IMR-90 (cell line): ENCODE data around the gene CRB1. TPM values are rescaled to one million over a fixed set of nuclear protein-coding genes. Genes with fewer than 3 reads are reported as not detected.

ENCODE experiments used
- ATAC-seq: fragments of 200-7000 bp; cut with Tn5 transposase; 2 replicates; pipeline ENCODE4 v1.9.1; 2020; ENCODE audit warnings: low read depth, mild to moderate bottlenecking, moderate library complexity
- BruUV-seq: library from RNA; stranded (reverse); fragments of 400-500 nt; replicated peaks from 2 replicates; lab custom pipeline; 2021; lab: Mats Ljungman, UMichigan
- CTCF ChIA-PET: fragments of 300-600 bp; formaldehyde crosslinking; extraction: SDS; loops from one replicate; lab custom pipeline; 2021; ENCODE audit warnings: antibody characterized with exemption; lab: Yijun Ruan, JAX
- POLR2A ChIA-PET: fragments of 300-600 bp; sonication (Branson Sonifier 250); formaldehyde crosslinking; loops from one replicate; lab custom pipeline; 2022; ENCODE audit warnings: antibody characterized with exemption; ENCODE audit not compliant: unreplicated experiment; lab: Charles Lee
- DNase-seq: peaks from one replicate; pipeline ENCODE4 v3.0.0; 2013
- H2AFZ ChIP-seq: replicated peaks from 2 replicates; pipeline ENCODE3; 2013; ENCODE audit warnings: low read length, mild to moderate bottlenecking; ENCODE audit not compliant: poor library complexity
- H2AK5ac ChIP-seq: 2 replicates; pipeline ENCODE4 v1.6.1; 2013; ENCODE audit warnings: low read depth, low read length, inconsistent platforms
- H2AK9ac ChIP-seq: replicated peaks from 2 replicates; pipeline ENCODE3; 2013; ENCODE audit warnings: mild to moderate bottlenecking, low read depth, low read length, moderate library complexity; ENCODE audit not compliant: poor library complexity
- H2BK120ac ChIP-seq: 2 replicates; pipeline ENCODE4 v1.6.1; 2013; ENCODE audit warnings: low read depth, low read length, inconsistent platforms
- H2BK15ac ChIP-seq: 3 replicates; pipeline ENCODE4 v1.6.1; 2013; ENCODE audit warnings: low read depth, low read length, inconsistent platforms
- H2BK20ac ChIP-seq: 2 replicates; pipeline ENCODE4 v1.6.1; 2013; ENCODE audit warnings: low read depth, mild to moderate bottlenecking, inconsistent platforms, low read length, moderate library complexity
- H2BK5ac ChIP-seq: 2 replicates; pipeline ENCODE4 v1.6.1; 2013; ENCODE audit warnings: mild to moderate bottlenecking, low read depth, low read length, inconsistent platforms; ENCODE audit not compliant: poor library complexity, severe bottlenecking
- H3K14ac ChIP-seq: replicated peaks from 2 replicates; pipeline ENCODE4 v1.6.1; 2013; ENCODE audit warnings: low read depth, low read length, inconsistent platforms
- H3K18ac ChIP-seq: 2 replicates; pipeline ENCODE4 v1.6.1; 2013; ENCODE audit warnings: low read depth, low read length, control low read depth
- H3K23ac ChIP-seq: 2 replicates; pipeline ENCODE4 v1.6.1; 2013; ENCODE audit warnings: low read depth, low read length, inconsistent platforms
- H3K27ac ChIP-seq: 2 replicates; pipeline ENCODE4 v1.5.1; 2013; ENCODE audit warnings: mild to moderate bottlenecking, control low read depth, low read length; ENCODE audit not compliant: insufficient read depth
- H3K27me3 ChIP-seq: 2 replicates; pipeline ENCODE4 v1.6.1; 2013; ENCODE audit warnings: low read length; ENCODE audit not compliant: control insufficient read depth, insufficient read depth
- H3K36me3 ChIP-seq: 2 replicates; pipeline ENCODE4 v1.6.1; 2013; ENCODE audit warnings: low read length, mixed read lengths; ENCODE audit not compliant: control insufficient read depth, insufficient read depth
- H3K4ac ChIP-seq: 2 replicates; pipeline ENCODE4 v1.6.1; 2013; ENCODE audit warnings: low read depth, low read length, inconsistent platforms
- H3K4me1 ChIP-seq: 2 replicates; pipeline ENCODE4 v1.6.1; 2013; ENCODE audit warnings: low read length, mixed read lengths; ENCODE audit not compliant: control insufficient read depth, insufficient read depth
- H3K4me2 ChIP-seq: 2 replicates; pipeline ENCODE4 v1.6.1; 2013; ENCODE audit warnings: low read depth, mild to moderate bottlenecking, control low read depth, low read length, moderate library complexity
- H3K4me3 ChIP-seq: 2 replicates; pipeline ENCODE4 v1.5.1; 2013; ENCODE audit warnings: low read depth, mild to moderate bottlenecking, control low read depth, low read length, moderate library complexity; ENCODE audit not compliant: insufficient read depth
- H3K56ac ChIP-seq: 2 replicates; pipeline ENCODE4 v1.6.1; 2013; ENCODE audit warnings: low read length, inconsistent platforms; ENCODE audit not compliant: insufficient read depth; ENCODE audit errors: extremely low read depth
- H3K79me1 ChIP-seq, 2 experiments: 2 replicates each; pipeline ENCODE4 v1.6.1; 2013; ENCODE audit warnings: low read length in 2 of 2, inconsistent platforms in 1 of 2, low read depth in 1 of 2
- H3K9ac ChIP-seq: 2 replicates; pipeline ENCODE4 v1.6.1; 2013; ENCODE audit warnings: low read depth, low read length, control low read depth
- H3K9me1 ChIP-seq: 2 replicates; pipeline ENCODE4 v1.6.1; 2013; ENCODE audit warnings: low read length, inconsistent platforms; ENCODE audit not compliant: insufficient read depth
- H3K9me3 ChIP-seq: 2 replicates; pipeline ENCODE4 v1.6.1; 2013; ENCODE audit warnings: low read length; ENCODE audit not compliant: control insufficient read depth, insufficient read depth
- H4K20me1 ChIP-seq: 2 replicates; pipeline ENCODE4 v1.6.1; 2013; ENCODE audit warnings: low read length, inconsistent platforms; ENCODE audit not compliant: insufficient read depth
- H4K5ac ChIP-seq: 2 replicates; pipeline ENCODE4 v1.6.1; 2013; ENCODE audit warnings: mild to moderate bottlenecking, low read depth, low read length, control low read depth
- H4K8ac ChIP-seq, 2 experiments: 2 replicates each; pipeline ENCODE4 v1.6.1; 2013; ENCODE audit warnings: low read depth in 2 of 2, low read length in 2 of 2, control low read depth in 1 of 2, inconsistent platforms in 1 of 2
- H4K91ac ChIP-seq: 2 replicates; pipeline ENCODE4 v1.6.1; 2013; ENCODE audit warnings: low read depth, low read length, inconsistent platforms; ENCODE audit not compliant: insufficient read depth
- MAZ ChIP-seq: IDR thresholded peaks from 2 replicates; pipeline ENCODE4 v1.6.1; 2012; ENCODE audit warnings: low read depth, mild to moderate bottlenecking, low read length, improper control_type of control experiment, moderate library complexity, borderline replicate concordance
- NFE2L2 ChIP-seq: fragments of 150-350 bp; IDR thresholded peaks from 2 replicates; pipeline ENCODE4 v1.6.1; 2016; ENCODE audit warnings: low read depth, mild to moderate bottlenecking, low read length
- POLR2A ChIP-seq: IDR thresholded peaks from 2 replicates; pipeline ENCODE4 v1.6.1; 2012; ENCODE audit warnings: mild to moderate bottlenecking, low read depth, low read length
- RCOR1 ChIP-seq: IDR thresholded peaks from 2 replicates; pipeline ENCODE4 v1.6.1; 2012; ENCODE audit warnings: mild to moderate bottlenecking, low read length, improper control_type of control experiment; ENCODE audit not compliant: insufficient replicate concordance
- WGBS, 2 experiments: methylation state at CpG; one replicate each; pipeline versions ENCODE4 v1.1.5 to v1.1.7; 2013; ENCODE audit warnings: missing lambda C conversion rate in 2 of 2; ENCODE audit not compliant: insufficient read length in 1 of 2; ENCODE audit errors: extremely low coverage in 2 of 2; 5-methylcytosine and 5-hydroxymethylcytosine counted together
- dilution Hi-C: fragments of 300-500 bp; cut with HindIII; formaldehyde crosslinking; loops from one replicate; pipeline ENCODE4 v1.14.3; 2018; ENCODE audit warnings: low sequenced_read_pairs; ENCODE audit not compliant: unreplicated experiment
- in situ Hi-C: fragments of 300-500 bp; cut with MboI; formaldehyde crosslinking; loops from 3 replicates; pipeline ENCODE4 v1.14.3; 2019; ENCODE audit warnings: low sequenced_read_pairs, inconsistent platforms, mixed read lengths
- intact Hi-C: fragments of 100-400 bp; cut with micrococcal nuclease; formaldehyde crosslinking; loops from 2 replicates; pipeline ENCODE4 v1.10.0; 2022
- polyA plus RNA-seq, 3 experiments: library from polyadenylated mRNA; depleted of rRNA; stranded (reverse); fragments of >200 nt; gene quantifications; 2 replicates each; pipeline ENCODE4 v1.2.3, GENCODE V29; 2012; ENCODE audit warnings: low replicate concordance in 1 of 3
- total RNA-seq: library from RNA; depleted of rRNA; stranded (reverse); fragments of >200 nt; gene quantifications from 2 replicates; pipeline ENCODE4 v1.2.3, GENCODE V29; 2012

CRB1 gene
- total and polyA plus RNA-seq, 2 of the 4 experiments (the other 2 are of a cell fraction) = not detected

GRCh38 chr1:197367627-197368026 lies 99.6 kb downstream of the CRB1 start:
- BruUV-seq = no TSS peak
- ATAC-seq = no peak
- no peak overlapping the region for H3K18ac ChIP-seq
- no CpG with 5 or more reads among the region's 7 CpGs for WGBS, 2 experiments
- H3K36me3 ChIP-seq = no peaks in the 10 kb centered on the region
- ChIA-PET POLR2A (no interaction called here), CTCF (no interaction called here)
- no peak overlapping the region for H3K4me3 ChIP-seq
- no peak overlapping the region for H3K27ac ChIP-seq
- H2BK15ac ChIP-seq = no peak overlapping the region
- TF ChIP-seq NFE2L2 = no peak
- TF ChIP-seq MAZ = no peak
- no peak for TF ChIP-seq RCOR1
- no peak for TF ChIP-seq POLR2A
- H2AK5ac ChIP-seq = no peak overlapping the region
- dilution Hi-C loops (no loop called here), in situ Hi-C loops (no loop called here), intact Hi-C loops (no loop called here)
- no peak overlapping the region for H3K56ac ChIP-seq
- H3K27me3 ChIP-seq = peaks cover 2% of the 10 kb centered on the region
- H2BK120ac ChIP-seq = no peak overlapping the region
- H3K4me2 ChIP-seq = no peak overlapping the region
- H2AFZ ChIP-seq = no peak overlapping the region
- no peak overlapping the region for H2BK5ac ChIP-seq
- no peak overlapping the region for H4K5ac ChIP-seq
- H3K9ac ChIP-seq = no peak overlapping the region
- H4K8ac ChIP-seq = no peak overlapping the region
- no peak overlapping the region for H3K23ac ChIP-seq
- DNase-seq = no peak
- no peaks in the 10 kb centered on the region for H3K9me1 ChIP-seq
- H4K20me1 ChIP-seq = no peaks in the 10 kb centered on the region
- no peaks in the 10 kb centered on the region for H3K4me1 ChIP-seq
- H3K14ac ChIP-seq = no peak overlapping the region
- no peaks in the 10 kb centered on the region for H3K79me1 ChIP-seq
- no peak overlapping the region for H2AK9ac ChIP-seq
- H3K9me3 ChIP-seq = no peaks in the 10 kb centered on the region
- H2BK20ac ChIP-seq = no peak overlapping the region
- H4K91ac ChIP-seq = no peak overlapping the region
- no peak overlapping the region for H3K4ac ChIP-seq
